B cell (primary cell): ENCODE measurements around the gene PPP1R27. TPM values are rescaled to one million over a fixed set of nuclear protein-coding genes. Genes with fewer than 3 reads are reported as not detected.

Experiments used
- ATAC-seq: fragments of 200-7000 bp; cut with Tn5 transposase; one replicate; pipeline ENCODE4 v1.10.0; 2021; ENCODE audit warnings: low read depth, mild to moderate bottlenecking, moderate number of reproducible peaks, moderate library complexity
- CTCF ChIA-PET: fragments of 350-600 bp; sonication (Branson Sonifier 250); formaldehyde crosslinking; loops from one replicate; lab custom pipeline; 2021; ENCODE audit warnings: antibody characterized with exemption, inconsistent platforms; lab: Charles Lee
- POLR2A ChIA-PET: fragments of 350-600 bp; sonication (Branson Sonifier 250); formaldehyde crosslinking; loops from one replicate; lab custom pipeline; 2021; ENCODE audit warnings: antibody characterized with exemption; lab: Charles Lee
- DNase-seq: peaks from one replicate; pipeline ENCODE4 v3.0.0; 2013
- H2AFZ ChIP-seq: 2 replicates; pipeline ENCODE4 v1.6.1; 2012; ENCODE audit warnings: mild to moderate bottlenecking, low read depth, low read length; ENCODE audit not compliant: insufficient read depth, poor library complexity, severe bottlenecking
- H3K27ac ChIP-seq, 2 donors: 1 replicate in 1 of 2; 2 replicates in 1 of 2; pipeline ENCODE4 v1.5.1; 2012 to 2013; ENCODE audit warnings: low read length in 2 of 2, mild to moderate bottlenecking in 2 of 2, moderate library complexity in 1 of 2
- H3K27me3 ChIP-seq, 4 experiments: fragments of 200-600 bp in 1 of 4; sonication (generic) in 1 of 4; replicated peaks in 1 of 4; 1 replicate in 2 of 4; 2 replicates in 2 of 4; pipeline versions ENCODE4 v1.6.1 to v1.7.0; 2013 to 2016; ENCODE audit warnings: low read length in 3 of 4, mild to moderate bottlenecking in 2 of 4, mixed read lengths in 1 of 4, moderate library complexity in 1 of 4; ENCODE audit not compliant: insufficient read depth in 4 of 4, control insufficient read depth in 3 of 4; ENCODE audit errors: control extremely low read depth in 1 of 4
- H3K36me3 ChIP-seq, 2 experiments: replicated peaks in 1 of 2; 1 replicate in 1 of 2; 2 replicates in 1 of 2; pipeline versions ENCODE4 v1.6.1 to v1.7.1; 2013; ENCODE audit warnings: low read length in 1 of 2; ENCODE audit not compliant: insufficient read depth in 2 of 2, control insufficient read depth in 1 of 2; ENCODE audit errors: control extremely low read depth in 1 of 2, extremely low read depth in 1 of 2
- H3K4me1 ChIP-seq, 2 donors: fragments of 200-600 bp in 1 of 2; sonication (generic) in 1 of 2; 1 replicate in 1 of 2; 2 replicates in 1 of 2; pipeline versions ENCODE4 v1.5.1 to v1.6.1; 2013 to 2017; ENCODE audit warnings: low read length in 2 of 2; ENCODE audit not compliant: control insufficient read depth in 2 of 2, insufficient read depth in 2 of 2
- H3K4me2 ChIP-seq: replicated peaks from 2 replicates; pipeline ENCODE3; 2012; ENCODE audit warnings: mild to moderate bottlenecking, low read depth, low read length; ENCODE audit not compliant: poor library complexity, severe bottlenecking
- H3K4me3 ChIP-seq, 5 experiments: fragments of 200-600 bp in 1 of 5; sonication (generic) in 1 of 5; 1 replicate in 3 of 5; 2 replicates in 2 of 5; pipeline versions ENCODE4 v1.5.1 to v1.7.0; 2011 to 2016; ENCODE audit warnings: low read length in 4 of 5, mild to moderate bottlenecking in 4 of 5, low read depth in 2 of 5, control low read depth in 1 of 5, moderate library complexity in 1 of 5; ENCODE audit not compliant: insufficient read depth in 1 of 5; ENCODE audit errors: control extremely low read depth in 1 of 5, extremely low read depth in 1 of 5
- H3K79me2 ChIP-seq: fragments of 200-600 bp; sonication (generic); one replicate; pipeline ENCODE4 v1.6.0; 2016; ENCODE audit warnings: low read length; ENCODE audit not compliant: control insufficient read depth, insufficient read depth
- H3K9ac ChIP-seq: fragments of 200-600 bp; sonication (generic); 2 replicates; pipeline ENCODE4 v1.6.1; 2017; ENCODE audit warnings: mild to moderate bottlenecking, low read length, moderate library complexity
- H3K9me3 ChIP-seq, 3 donors: one replicate each; pipeline versions ENCODE4 v1.6.1 to v1.7.1; 2013; ENCODE audit warnings: low read length in 2 of 3; ENCODE audit not compliant: control insufficient read depth in 2 of 3, insufficient read depth in 1 of 3; ENCODE audit errors: control extremely low read depth in 1 of 3
- H4K20me1 ChIP-seq: 2 replicates; pipeline ENCODE4 v1.6.0; 2012; ENCODE audit warnings: mild to moderate bottlenecking, low read length; ENCODE audit not compliant: insufficient read depth, control insufficient read depth, poor library complexity, severe bottlenecking
- H3K27ac Mint-ChIP-seq: one replicate; pipeline ENCODE4 v1.8.0; 2021; ENCODE audit warnings: mixed read lengths
- H3K27me3 Mint-ChIP-seq: one replicate; pipeline ENCODE4 v1.8.0; 2021; ENCODE audit warnings: mixed read lengths
- H3K4me1 Mint-ChIP-seq: one replicate; pipeline ENCODE4 v1.8.0; 2021; ENCODE audit warnings: mixed read lengths
- H3K4me3 Mint-ChIP-seq: one replicate; pipeline ENCODE4 v1.8.0; 2021; ENCODE audit warnings: mixed read lengths
- H3K9me3 Mint-ChIP-seq: one replicate; pipeline ENCODE4 v1.8.0; 2022; ENCODE audit warnings: mixed read lengths; ENCODE audit not compliant: insufficient read depth
- EZH2 ChIP-seq: IDR thresholded peaks from 2 replicates; pipeline ENCODE4 v1.6.1; 2012; ENCODE audit warnings: borderline replicate concordance, low read depth, mild to moderate bottlenecking, moderate library complexity, low read length; ENCODE audit not compliant: insufficient read depth, poor library complexity, severe bottlenecking
- WGBS: methylation state at CpG from one replicate; pipeline ENCODE4 v1.1.5; 2013; ENCODE audit warnings: missing lambda C conversion rate; ENCODE audit not compliant: insufficient coverage; 5-methylcytosine and 5-hydroxymethylcytosine counted together
- intact Hi-C: fragments of 100-400 bp; cut with micrococcal nuclease; formaldehyde crosslinking; loops from one replicate; pipeline ENCODE4 v1.10.0; 2022
- polyA plus RNA-seq: library from polyadenylated mRNA; depleted of rRNA; stranded (reverse); fragments of >200 nt; gene quantifications from 2 replicates; pipeline ENCODE4 v1.2.3, GENCODE V29; 2012
- total RNA-seq, 2 donors: library from RNA; stranded (reverse); fragments of 120-200 nt in 1 of 2; gene quantifications; 1 replicate in 1 of 2; 2 replicates in 1 of 2; pipeline versions ENCODE4 v1.2.3 to v1.2.4, GENCODE V29; 2013 to 2022
- TF ChIP-seq, protein P1 (sequence below): fragments of 200-600 bp; IDR thresholded peaks from one replicate; pipeline ENCODE4 v1.8.0; 2022; ENCODE audit warnings: antibody characterized with exemption, mild to moderate bottlenecking

The PPP1R27 gene
- total and polyA plus RNA-seq, 2 donors (not counting 1 experiment from before 2014, with no cell fraction given) = not detected

DNA sequence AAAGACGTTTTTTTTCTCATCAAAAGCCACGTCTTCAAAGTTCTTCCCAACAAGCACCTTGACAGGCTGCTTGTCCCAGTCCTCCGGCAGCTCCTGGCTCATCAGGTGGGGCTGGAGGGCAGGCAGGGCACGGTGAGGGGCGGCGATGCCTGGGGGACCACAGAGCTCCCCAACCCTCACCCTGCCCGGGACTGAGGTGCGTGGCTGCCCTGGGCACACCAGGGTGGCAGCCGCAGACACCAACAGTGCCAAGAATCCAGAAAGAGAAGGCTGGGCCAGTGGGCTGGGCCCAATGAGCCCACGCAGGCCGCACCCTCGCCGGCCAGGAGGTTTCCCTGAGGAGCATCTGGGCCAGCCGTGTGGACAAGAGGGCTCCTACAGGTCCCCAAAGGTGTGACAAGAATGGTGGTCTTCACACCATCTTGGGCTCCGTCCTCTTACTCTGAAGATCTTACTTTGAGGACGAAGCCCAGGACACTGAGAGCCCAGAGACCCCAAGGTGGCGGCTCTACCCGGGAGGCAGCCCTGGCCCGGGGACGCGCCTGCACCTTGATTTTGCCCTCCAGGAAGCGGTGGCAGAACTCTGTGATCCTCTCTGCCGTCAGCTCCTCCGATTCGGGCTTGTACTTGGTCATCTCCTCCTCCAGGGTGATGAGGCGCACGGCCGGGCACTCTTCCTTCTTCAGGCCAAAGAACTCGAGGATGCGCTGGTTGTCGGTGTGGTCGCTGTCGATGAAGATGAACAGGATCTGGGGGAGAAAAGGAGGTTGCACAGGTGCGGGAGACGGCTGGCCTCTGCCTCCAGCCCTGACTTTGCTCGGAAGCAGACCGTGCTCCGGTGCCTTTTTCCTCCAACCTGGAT, 11.3 kb upstream of the PPP1R27 start:
- DNase-seq = no peak

More for the DNA sequence above, 11.3 kb upstream of the PPP1R27 start:
- Histone ChIP-seq H3K9ac (no peak overlapping the region), H4K20me1 (peaks cover 1% of the 10 kb centered on the region), H3K27me3 (no peaks in the 10 kb centered on the region), H3K4me3 (no peak overlapping the region), H3K9me3 (no peaks in the 10 kb centered on the region), H2AFZ (no peak overlapping the region), H3K36me3 (peaks cover 3 to 47% of the 10 kb centered on the region in 2 experiments), H3K4me2 (no peak overlapping the region), H3K27ac (no peak overlapping the region), H3K4me1 (no peaks in the 10 kb centered on the region), H3K79me2 (no peaks in the 10 kb centered on the region)
- ChIA-PET POLR2A (interaction anchor here (0.5 kb wide), 1 partner anchor 348 kb away, joined by 3 read pairs; no protein-coding TSS in a partner anchor), CTCF (interaction anchor here (0.6 to 1.2 kb wide), 2 partner anchors 27 to 84 kb away, joined by 3 read pairs; no protein-coding TSS in a partner anchor)
- 94% methylated on average over 33 of the region's 38 CpGs for WGBS
- Mint-ChIP-seq H3K4me3 (no peak overlapping the region), H3K9me3 (no peaks in the 10 kb centered on the region), H3K27me3 (no peaks in the 10 kb centered on the region), H3K27ac (no peak overlapping the region), H3K4me1 (no peaks in the 10 kb centered on the region)
- no peak for ATAC-seq
- intact Hi-C loops = no loop called here
- no peak for TF ChIP-seq EZH2
- TF ChIP-seq, protein P1, sequence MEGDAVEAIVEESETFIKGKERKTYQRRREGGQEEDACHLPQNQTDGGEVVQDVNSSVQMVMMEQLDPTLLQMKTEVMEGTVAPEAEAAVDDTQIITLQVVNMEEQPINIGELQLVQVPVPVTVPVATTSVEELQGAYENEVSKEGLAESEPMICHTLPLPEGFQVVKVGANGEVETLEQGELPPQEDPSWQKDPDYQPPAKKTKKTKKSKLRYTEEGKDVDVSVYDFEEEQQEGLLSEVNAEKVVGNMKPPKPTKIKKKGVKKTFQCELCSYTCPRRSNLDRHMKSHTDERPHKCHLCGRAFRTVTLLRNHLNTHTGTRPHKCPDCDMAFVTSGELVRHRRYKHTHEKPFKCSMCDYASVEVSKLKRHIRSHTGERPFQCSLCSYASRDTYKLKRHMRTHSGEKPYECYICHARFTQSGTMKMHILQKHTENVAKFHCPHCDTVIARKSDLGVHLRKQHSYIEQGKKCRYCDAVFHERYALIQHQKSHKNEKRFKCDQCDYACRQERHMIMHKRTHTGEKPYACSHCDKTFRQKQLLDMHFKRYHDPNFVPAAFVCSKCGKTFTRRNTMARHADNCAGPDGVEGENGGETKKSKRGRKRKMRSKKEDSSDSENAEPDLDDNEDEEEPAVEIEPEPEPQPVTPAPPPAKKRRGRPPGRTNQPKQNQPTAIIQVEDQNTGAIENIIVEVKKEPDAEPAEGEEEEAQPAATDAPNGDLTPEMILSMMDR = no peak
